ENCODE results near the gene DYNLL1.
A peak's percentile ranks its signal among the peaks of the same experiment; 100 is the strongest.
"Not testable (repeated sequence)": the region's sequence is repeated elsewhere in the genome, so short reads cannot be mapped to it uniquely, and the experiment has no call there.

The DYNLL1 gene

DNA sequence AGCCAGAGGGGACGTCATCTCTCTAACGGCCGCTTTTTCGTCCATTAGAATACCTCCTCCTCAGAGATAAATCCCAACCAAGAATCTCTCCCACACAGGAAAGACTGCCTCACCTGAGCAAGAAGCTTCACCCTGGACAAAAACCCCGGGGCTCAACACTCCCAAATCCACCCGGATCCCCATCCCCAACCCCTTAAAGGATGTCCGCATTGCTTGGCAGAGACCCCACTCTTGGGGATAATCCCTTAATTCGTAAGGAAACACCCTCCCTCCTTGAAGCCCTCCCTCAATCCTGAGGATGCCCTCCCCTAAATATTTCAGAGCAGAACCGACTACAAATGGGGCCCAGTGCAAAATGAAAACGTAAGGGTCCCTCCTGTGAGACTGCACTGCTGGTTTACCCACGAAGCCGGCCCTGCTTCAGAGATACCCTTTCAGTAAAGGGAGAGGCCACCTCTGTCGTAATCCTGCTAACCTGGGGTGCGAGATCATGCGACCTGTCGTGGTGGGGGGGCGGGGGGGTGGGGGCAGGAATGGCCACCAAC lies 655 bp upstream of the DYNLL1 start:
- Histone ChIP-seq H3K9ac (ENCODE audit: low read depth, low read length) (peak overlapping the region; percentile 55), H3K4me2 (ENCODE audit: low read length) (peak overlapping the region; percentile 90), H3K4me3 (ENCODE audit: low read length) (peak overlapping the region; percentile 97), H3K36me3 (ENCODE audit: insufficient read depth, low read length) (peaks cover 19% of the 10 kb centered on the region), H3K27me3 (ENCODE audit: control insufficient read depth, insufficient read depth, low read length) (no peaks in the 10 kb centered on the region), H3K4me1 (ENCODE audit: control insufficient read depth, insufficient read depth, low read length) (peaks cover 15% of the 10 kb centered on the region), H3K9me3 (replicated peaks; ENCODE audit: low read length) (no peaks in the 10 kb centered on the region)

DNA sequence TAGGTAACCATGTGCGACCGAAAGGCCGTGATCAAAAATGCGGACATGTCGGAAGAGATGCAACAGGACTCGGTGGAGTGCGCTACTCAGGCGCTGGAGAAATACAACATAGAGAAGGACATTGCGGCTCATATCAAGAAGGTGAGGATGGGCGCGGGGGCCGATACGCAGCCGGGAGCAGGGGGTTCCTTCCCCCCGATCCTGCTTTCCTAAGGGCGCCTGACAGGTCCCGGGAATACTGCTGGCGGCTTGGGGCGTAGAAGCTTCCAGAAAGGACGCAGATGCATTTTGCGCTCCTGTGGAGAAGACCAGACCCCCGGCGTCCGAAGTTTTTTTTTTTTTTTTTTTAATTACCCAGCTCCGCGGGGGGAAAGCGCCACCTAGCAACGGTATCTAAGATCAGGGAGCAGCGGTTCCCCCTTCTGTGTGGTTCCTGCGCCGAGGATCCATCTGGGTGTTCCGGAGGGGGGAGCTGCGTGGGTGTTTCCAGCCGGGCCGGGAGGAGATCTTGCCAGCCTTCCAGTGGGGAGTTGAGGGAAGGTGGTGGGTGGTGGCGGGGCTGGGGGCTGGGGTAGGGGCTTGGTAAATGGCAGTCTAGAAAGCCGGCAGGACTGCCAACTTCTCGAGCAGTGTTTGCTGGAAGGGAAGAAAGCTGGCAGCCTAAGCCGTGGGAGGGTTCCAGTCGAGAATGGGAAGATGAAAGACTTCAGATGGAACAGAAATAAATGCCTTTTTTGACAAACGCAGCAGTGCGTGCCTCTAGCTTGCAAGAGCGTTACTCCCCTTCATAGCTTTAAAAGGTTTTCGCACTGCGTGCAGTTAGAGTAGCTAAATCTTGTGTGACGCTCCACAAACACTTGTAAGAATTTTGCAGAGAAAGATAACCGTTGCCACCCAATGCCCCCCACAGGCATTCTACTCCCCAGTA lies 764 bp downstream of the DYNLL1 start:
- H3K4me3 ChIP-seq (ENCODE audit: low read length) = peak overlapping the region; percentile 97

DNA sequence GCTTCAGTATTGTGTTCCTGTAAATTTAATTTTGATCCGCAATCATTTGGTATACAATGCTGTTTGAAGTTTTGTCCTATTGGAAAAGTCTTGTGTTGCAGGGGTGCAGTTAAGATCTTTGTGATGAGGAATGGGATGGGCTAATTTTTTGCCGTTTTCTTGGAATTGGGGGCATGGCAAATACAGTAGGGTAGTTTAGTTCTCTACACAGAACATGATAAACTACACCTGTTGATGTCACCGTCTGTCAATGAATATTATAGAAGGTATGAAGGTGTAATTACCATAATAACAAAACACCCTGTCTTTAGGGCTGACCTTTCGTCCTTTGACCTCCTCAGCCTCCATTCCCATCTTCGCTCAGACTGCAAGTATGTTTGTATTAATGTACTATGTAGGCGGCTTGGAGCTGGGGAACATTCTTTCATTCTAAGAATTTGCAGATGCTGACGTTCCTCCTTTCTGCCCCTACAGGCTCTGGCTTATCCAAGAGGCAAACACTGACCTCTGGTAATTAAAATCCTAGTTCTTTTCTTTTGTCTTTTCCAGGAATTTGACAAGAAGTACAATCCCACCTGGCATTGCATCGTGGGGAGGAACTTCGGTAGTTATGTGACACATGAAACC lies 1.7 kb downstream of the DYNLL1 start:
- peak overlapping the region; percentile 90 for H3K9ac ChIP-seq (ENCODE audit: low read depth, low read length)
- H3K4me2 ChIP-seq (ENCODE audit: low read length) = peak overlapping the region; percentile 90
- peak overlapping the region; percentile 97 for H3K4me3 ChIP-seq (ENCODE audit: low read length)
- H3K9me3 ChIP-seq (replicated peaks; ENCODE audit: low read length) = no peaks in the 10 kb centered on the region
- no peaks in the 10 kb centered on the region for H3K27me3 ChIP-seq (ENCODE audit: control insufficient read depth, insufficient read depth, low read length)
- peaks cover 13% of the 10 kb centered on the region for H3K36me3 ChIP-seq (ENCODE audit: insufficient read depth, low read length)
- peaks cover 15% of the 10 kb centered on the region for H3K4me1 ChIP-seq (ENCODE audit: control insufficient read depth, insufficient read depth, low read length)

More for the DNA sequence above, 764 bp downstream of the DYNLL1 start:
- Histone ChIP-seq H3K9ac (ENCODE audit: low read depth, low read length) (peak overlapping the region; percentile 90), H3K4me2 (ENCODE audit: low read length) (peak overlapping the region; percentile 90), H3K36me3 (ENCODE audit: insufficient read depth, low read length) (peaks cover 16% of the 10 kb centered on the region), H3K9me3 (replicated peaks; ENCODE audit: low read length) (no peaks in the 10 kb centered on the region), H3K27me3 (ENCODE audit: control insufficient read depth, insufficient read depth, low read length) (no peaks in the 10 kb centered on the region), H3K4me1 (ENCODE audit: control insufficient read depth, insufficient read depth, low read length) (peaks cover 15% of the 10 kb centered on the region)

DNA sequence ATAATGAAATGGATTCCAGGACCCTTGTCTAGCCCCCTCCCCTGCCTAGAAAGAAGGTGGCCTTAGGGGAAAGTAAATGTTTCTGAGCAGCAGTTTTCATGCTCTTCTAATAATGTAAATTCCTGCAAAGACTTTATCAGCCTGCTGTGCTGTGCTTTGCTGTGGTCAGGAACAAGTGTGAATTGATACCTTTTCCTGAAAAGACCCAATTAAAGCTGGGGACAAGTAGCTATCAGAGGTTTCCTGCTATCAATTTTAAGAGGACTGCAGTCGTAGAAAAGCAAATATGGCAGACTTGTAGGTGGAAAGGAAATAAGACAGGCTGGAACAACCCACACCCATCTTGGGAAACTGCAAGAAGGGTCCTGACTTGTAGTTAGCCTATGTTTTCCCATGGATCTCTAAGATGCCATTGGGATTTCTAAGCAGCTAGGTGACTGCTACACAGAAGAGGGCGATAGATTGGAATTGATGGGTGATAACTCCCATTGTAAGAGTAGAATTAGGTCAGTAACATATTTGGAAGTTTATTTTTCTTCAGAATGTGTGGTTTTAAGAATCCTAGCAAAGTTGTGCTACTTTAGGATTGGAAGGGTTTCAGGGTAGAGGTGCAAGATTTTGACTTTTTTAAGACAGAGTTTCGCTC lies 3.1 kb downstream of the DYNLL1 start:
- no peaks in the 10 kb centered on the region for H3K9me3 ChIP-seq (replicated peaks; ENCODE audit: low read length)
- peaks cover 22% of the 10 kb centered on the region for H3K36me3 ChIP-seq (ENCODE audit: insufficient read depth, low read length)
- no peak overlapping the region for H3K9ac ChIP-seq (ENCODE audit: low read depth, low read length)
- H3K4me3 ChIP-seq (ENCODE audit: low read length) = no peak overlapping the region
- H3K27me3 ChIP-seq (ENCODE audit: control insufficient read depth, insufficient read depth, low read length) = no peaks in the 10 kb centered on the region
- peak overlapping the region; percentile 90 for H3K4me2 ChIP-seq (ENCODE audit: low read length)
- peaks cover 15% of the 10 kb centered on the region for H3K4me1 ChIP-seq (ENCODE audit: control insufficient read depth, insufficient read depth, low read length)

DNA sequence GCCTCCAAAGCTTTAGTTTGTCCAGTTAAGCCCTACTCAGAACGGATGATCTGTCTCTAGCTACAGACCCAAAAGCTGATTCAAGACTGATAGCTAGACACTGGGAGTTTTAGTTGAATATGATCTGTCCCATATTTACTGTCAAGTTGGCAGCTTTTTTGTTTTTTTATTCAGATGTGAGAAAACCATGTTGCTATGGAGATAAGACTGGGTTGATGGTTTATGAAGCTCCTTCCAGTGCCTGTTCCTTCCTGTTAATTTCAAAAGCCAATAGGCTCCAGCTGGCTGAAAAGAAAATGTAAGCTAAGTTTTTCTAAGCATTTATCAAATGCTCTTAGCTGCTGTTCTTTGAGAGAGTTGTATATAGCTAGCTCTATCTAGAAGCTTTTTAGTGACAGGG lies 4.7 kb downstream of the DYNLL1 start:
- peaks cover 11% of the 10 kb centered on the region for H3K4me1 ChIP-seq (ENCODE audit: control insufficient read depth, insufficient read depth, low read length)
- no peak overlapping the region for H3K4me2 ChIP-seq (ENCODE audit: low read length)
- H3K27me3 ChIP-seq (ENCODE audit: control insufficient read depth, insufficient read depth, low read length) = no peaks in the 10 kb centered on the region
- H3K36me3 ChIP-seq (ENCODE audit: insufficient read depth, low read length) = peaks cover 27% of the 10 kb centered on the region
- H3K4me3 ChIP-seq (ENCODE audit: low read length) = no peak overlapping the region
- H3K9me3 ChIP-seq (replicated peaks; ENCODE audit: low read length) = no peaks in the 10 kb centered on the region
- H3K9ac ChIP-seq (ENCODE audit: low read depth, low read length) = no peak overlapping the region

DNA sequence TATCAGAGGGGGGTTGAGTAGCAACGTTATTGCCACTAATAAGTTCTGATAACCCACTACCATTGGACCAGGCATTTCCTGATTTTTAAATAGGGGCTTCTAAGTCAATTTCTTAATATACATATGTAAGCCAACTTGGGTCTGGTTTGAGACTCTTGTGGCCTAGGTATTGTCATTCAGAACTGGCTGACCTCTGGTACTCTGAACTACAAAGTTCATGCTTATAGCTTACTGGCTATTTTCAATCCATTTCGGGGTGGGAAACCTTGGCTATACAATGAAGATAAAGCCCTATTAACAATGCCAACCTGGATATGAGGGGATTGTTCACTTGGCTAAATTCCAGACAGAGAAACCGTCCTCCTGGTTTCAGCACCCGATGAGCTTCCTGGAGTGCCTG lies 8.7 kb downstream of the DYNLL1 start:
- Histone ChIP-seq H3K36me3 (ENCODE audit: insufficient read depth, low read length) (peaks cover 18% of the 10 kb centered on the region), H3K9ac (ENCODE audit: low read depth, low read length) (no peak overlapping the region), H3K27me3 (ENCODE audit: control insufficient read depth, insufficient read depth, low read length) (no peaks in the 10 kb centered on the region)

DNA sequence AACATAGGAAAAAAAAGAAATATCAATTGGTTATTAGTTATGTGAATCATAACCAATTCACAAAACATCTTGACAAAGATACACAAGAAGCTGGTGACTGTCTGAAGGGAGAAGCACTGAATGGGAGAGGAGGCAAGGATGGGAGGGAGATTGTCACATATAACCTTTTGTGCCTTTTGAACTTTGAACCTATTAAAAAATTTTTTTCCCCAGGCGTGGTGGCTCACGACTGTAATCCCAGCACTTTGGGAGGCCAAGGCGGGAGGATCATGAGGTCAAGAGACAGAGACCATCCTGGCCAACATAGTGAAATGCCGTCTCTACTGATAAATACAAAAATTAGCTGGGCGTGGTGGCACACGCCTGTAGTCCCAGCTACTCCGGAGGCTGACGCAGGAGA lies 12.6 kb downstream of the DYNLL1 start:
- H3K4me2 ChIP-seq (ENCODE audit: low read length) = no peak overlapping the region
- no peaks in the 10 kb centered on the region for H3K27me3 ChIP-seq (ENCODE audit: control insufficient read depth, insufficient read depth, low read length)
- no peak overlapping the region for H3K9ac ChIP-seq (ENCODE audit: low read depth, low read length)
- peaks cover 17% of the 10 kb centered on the region for H3K36me3 ChIP-seq (ENCODE audit: insufficient read depth, low read length)
- no peak overlapping the region for H3K4me3 ChIP-seq (ENCODE audit: low read length)
- no peaks in the 10 kb centered on the region for H3K4me1 ChIP-seq (ENCODE audit: control insufficient read depth, insufficient read depth, low read length)
- H3K9me3 ChIP-seq (replicated peaks; ENCODE audit: low read length) = no peaks in the 10 kb centered on the region

More for the DNA sequence above, 8.7 kb downstream of the DYNLL1 start:
- Histone ChIP-seq H3K4me1 (ENCODE audit: control insufficient read depth, insufficient read depth, low read length) (no peaks in the 10 kb centered on the region), H3K4me3 (ENCODE audit: low read length) (no peak overlapping the region), H3K9me3 (replicated peaks; ENCODE audit: low read length) (no peaks in the 10 kb centered on the region), H3K4me2 (ENCODE audit: low read length) (no peak overlapping the region)

DNA sequence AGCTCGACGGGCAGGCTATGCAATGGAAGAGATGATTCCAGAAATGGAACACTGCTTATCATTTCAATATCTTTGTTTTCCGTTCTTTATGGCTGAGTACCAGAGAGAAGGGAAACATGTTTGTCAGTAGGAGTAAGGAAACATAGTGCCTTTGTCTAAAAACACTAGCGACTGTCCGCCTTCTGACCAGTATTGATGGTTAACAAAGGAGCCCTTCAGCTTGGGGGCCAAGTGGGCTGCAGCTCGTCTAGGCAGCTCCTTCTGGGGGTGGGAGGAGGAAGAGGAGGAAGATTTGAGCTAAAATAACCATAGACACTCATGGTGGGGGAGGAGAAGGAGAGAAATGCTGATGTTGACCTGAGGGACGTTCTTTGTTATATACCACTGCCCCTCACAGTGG lies 18.1 kb downstream of the DYNLL1 start:
- no peaks in the 10 kb centered on the region for H3K4me1 ChIP-seq (ENCODE audit: control insufficient read depth, insufficient read depth, low read length)
- H3K27me3 ChIP-seq (ENCODE audit: control insufficient read depth, insufficient read depth, low read length) = no peaks in the 10 kb centered on the region
- H3K4me3 ChIP-seq (ENCODE audit: low read length) = no peak overlapping the region
- no peak overlapping the region for H3K4me2 ChIP-seq (ENCODE audit: low read length)
- no peaks in the 10 kb centered on the region for H3K9me3 ChIP-seq (replicated peaks; ENCODE audit: low read length)
- H3K9ac ChIP-seq (ENCODE audit: low read depth, low read length) = no peak overlapping the region
- peaks cover 17% of the 10 kb centered on the region for H3K36me3 ChIP-seq (ENCODE audit: insufficient read depth, low read length)

DNA sequence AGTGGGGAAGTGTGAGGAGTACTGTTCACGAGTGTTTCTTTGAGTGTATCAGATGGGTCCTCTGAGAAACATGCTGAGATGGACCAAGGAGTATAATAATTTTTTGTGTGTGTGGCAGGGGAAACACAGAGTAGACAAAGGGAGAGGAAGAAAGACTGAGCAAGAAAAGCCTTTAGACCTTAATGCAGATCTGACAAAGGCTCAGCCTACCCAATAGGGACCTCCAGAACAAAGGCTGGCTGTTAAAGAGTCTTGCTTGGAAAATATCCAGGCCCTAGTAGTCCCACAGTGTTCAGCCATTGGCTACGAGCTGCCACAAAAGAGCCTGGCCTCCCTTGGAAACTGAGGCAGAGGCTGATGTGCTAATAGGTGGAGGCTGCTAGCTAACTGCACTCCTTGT lies 19.6 kb downstream of the DYNLL1 start:
- Histone ChIP-seq H3K9me3 (replicated peaks; ENCODE audit: low read length) (no peaks in the 10 kb centered on the region), H3K4me3 (ENCODE audit: low read length) (no peak overlapping the region), H3K27me3 (ENCODE audit: control insufficient read depth, insufficient read depth, low read length) (no peaks in the 10 kb centered on the region), H3K9ac (ENCODE audit: low read depth, low read length) (no peak overlapping the region), H3K4me2 (ENCODE audit: low read length) (no peak overlapping the region), H3K36me3 (ENCODE audit: insufficient read depth, low read length) (peaks cover 14% of the 10 kb centered on the region), H3K4me1 (ENCODE audit: control insufficient read depth, insufficient read depth, low read length) (no peaks in the 10 kb centered on the region)

DNA sequence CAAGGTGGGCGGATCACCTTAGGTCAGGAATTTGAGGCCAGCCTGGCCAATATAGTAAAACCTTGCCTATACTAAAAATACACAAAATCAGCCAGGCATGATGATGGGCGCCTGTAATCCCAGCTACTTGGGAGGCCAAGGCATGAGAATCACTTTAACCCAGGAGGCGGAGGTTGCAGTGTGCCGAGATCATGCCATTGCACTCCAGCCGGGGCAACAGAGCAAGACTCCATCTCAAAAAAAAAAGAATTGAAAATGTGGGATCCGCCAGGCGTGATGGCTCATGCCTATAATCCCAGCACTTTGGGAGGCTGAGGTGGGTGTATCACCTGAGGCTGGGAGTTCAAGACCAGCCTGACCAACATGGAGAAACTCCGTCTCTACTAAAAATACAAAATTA lies 23.4 kb downstream of the DYNLL1 start:
- H3K9me3 ChIP-seq (replicated peaks; ENCODE audit: low read length); H3K4me2 ChIP-seq (ENCODE audit: low read length); H3K9ac ChIP-seq (ENCODE audit: low read depth, low read length); H3K27me3 ChIP-seq (ENCODE audit: control insufficient read depth, insufficient read depth, low read length); H3K4me3 ChIP-seq (ENCODE audit: low read length); H3K4me1 ChIP-seq (ENCODE audit: control insufficient read depth, insufficient read depth, low read length): not testable (repeated sequence)
- H3K36me3 ChIP-seq (ENCODE audit: insufficient read depth, low read length) = peaks cover 17% of the 10 kb centered on the region

DNA sequence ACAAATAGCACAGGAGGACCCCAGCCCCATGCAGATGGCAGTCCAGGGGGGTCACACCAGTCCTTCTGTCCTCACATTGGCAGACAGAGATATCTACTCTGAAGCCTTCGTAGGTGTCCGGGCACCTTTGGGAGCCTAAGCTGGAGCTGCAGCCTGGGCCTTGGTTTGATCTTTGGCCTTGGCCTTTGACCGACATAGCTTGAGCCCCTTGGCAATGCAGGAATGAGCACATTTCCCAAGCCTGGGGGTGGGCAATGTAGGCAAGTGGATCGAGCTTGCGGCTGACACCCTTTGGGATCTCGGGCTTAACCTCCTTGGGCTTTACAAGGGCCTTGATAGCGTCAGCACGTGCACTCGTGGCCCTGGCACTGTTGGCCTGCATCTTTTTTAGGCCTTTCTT lies 26.7 kb downstream of the DYNLL1 start:
- no peak overlapping the region for H3K4me3 ChIP-seq (ENCODE audit: low read length)

More for the DNA sequence above, 26.7 kb downstream of the DYNLL1 start:
- H3K9ac ChIP-seq (ENCODE audit: low read depth, low read length) = no peak overlapping the region
- H3K27me3 ChIP-seq (ENCODE audit: control insufficient read depth, insufficient read depth, low read length) = no peaks in the 10 kb centered on the region
- H3K36me3 ChIP-seq (ENCODE audit: insufficient read depth, low read length) = peaks cover 6% of the 10 kb centered on the region
- H3K4me2 ChIP-seq (ENCODE audit: low read length) = no peak overlapping the region
- no peaks in the 10 kb centered on the region for H3K9me3 ChIP-seq (replicated peaks; ENCODE audit: low read length)
- peaks cover 15% of the 10 kb centered on the region for H3K4me1 ChIP-seq (ENCODE audit: control insufficient read depth, insufficient read depth, low read length)

Data from skeletal muscle satellite cell (primary cell).